Esophagus squamous epithelium (tissue), 4 donors: ENCODE data around the gene SLC9A9.

Experiments used
- POLR2A ChIP-seq, 4 donors: fragments of 450-650 bp; IDR thresholded peaks; one replicate each; pipeline ENCODE4 v1.6.1; 2017; ENCODE audit warnings: antibody characterized with exemption in 4 of 4, mild to moderate bottlenecking in 4 of 4, moderate library complexity in 3 of 4
- TF ChIP-seq, protein P1 (sequence below), 6 experiments: fragments of 450-650 bp in 4 of 6; fragments of 200-600 bp in 2 of 6; sonication (generic) in 2 of 6; IDR thresholded peaks; one replicate each; pipeline ENCODE4 v1.5.1; 2016 to 2019; ENCODE audit warnings: antibody characterized with exemption in 6 of 6, mild to moderate bottlenecking in 4 of 6, moderate library complexity in 4 of 6

GRCh38 chr3:143430568-143430967, 417.7 kb downstream of the SLC9A9 start:
- no peak for TF ChIP-seq POLR2A (IDR thresholded peaks at IDR 0.05)
- TF ChIP-seq, protein P1, sequence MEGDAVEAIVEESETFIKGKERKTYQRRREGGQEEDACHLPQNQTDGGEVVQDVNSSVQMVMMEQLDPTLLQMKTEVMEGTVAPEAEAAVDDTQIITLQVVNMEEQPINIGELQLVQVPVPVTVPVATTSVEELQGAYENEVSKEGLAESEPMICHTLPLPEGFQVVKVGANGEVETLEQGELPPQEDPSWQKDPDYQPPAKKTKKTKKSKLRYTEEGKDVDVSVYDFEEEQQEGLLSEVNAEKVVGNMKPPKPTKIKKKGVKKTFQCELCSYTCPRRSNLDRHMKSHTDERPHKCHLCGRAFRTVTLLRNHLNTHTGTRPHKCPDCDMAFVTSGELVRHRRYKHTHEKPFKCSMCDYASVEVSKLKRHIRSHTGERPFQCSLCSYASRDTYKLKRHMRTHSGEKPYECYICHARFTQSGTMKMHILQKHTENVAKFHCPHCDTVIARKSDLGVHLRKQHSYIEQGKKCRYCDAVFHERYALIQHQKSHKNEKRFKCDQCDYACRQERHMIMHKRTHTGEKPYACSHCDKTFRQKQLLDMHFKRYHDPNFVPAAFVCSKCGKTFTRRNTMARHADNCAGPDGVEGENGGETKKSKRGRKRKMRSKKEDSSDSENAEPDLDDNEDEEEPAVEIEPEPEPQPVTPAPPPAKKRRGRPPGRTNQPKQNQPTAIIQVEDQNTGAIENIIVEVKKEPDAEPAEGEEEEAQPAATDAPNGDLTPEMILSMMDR (IDR thresholded peaks at IDR 0.05): no peak
